Activated CD4-positive, alpha-beta T cell treated with anti-CD3 and anti-CD28 coated beads, Interleukin-10, Interleukin-2, amounts not matched to agents 100 ng/mL and 50 ng/mL, durations not matched to agents 16 hours and 8 hours (primary cell): ENCODE data around the gene RILPL1.
"Not testable (repeated sequence)": the region's sequence is repeated elsewhere in the genome, so short reads cannot be mapped to it uniquely, and the experiment has no call there.

Experiments used
- DNase-seq: peaks from one replicate; pipeline ENCODE4 v3.0.0-alpha.2; 2020

Gene RILPL1

DNA sequence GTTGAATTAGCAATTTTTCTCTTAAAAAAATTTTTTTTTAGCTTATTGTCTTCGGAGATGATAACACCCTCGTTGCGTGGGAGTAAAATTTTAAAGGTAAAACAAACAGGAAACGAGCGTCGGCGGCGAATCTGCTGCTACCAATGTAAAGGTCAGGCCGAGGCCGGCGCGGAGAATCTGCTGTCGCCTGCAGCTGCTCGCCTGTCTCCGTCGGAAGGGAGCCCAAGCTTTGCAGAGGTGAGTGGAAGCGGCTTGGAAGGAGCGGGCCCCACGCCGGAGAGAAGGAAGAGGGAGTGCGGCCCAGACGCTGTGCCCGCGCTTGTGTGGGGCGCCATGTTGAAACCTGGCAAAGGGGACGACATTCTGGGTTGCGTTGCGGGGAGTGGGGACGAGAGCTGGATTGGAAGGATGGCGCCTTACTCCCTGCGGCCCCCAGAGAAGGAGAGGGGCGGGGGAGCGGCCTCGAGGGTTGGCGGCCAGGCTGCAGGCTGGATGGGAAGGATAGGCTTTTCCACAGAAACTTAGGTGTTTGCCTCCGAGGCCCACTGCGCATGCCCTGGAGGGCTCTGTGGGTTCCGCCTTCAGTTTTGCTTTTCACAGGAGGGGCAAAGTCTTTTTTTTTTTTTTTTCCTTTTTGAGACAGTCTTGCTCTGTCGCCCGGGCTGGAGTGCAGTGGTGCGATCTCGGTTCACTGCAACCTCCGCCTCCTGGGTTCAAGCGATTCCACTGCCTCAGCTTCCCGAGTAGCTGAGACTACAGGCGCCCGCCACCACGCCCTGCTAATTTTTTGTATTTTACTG, 75.3 kb downstream of the RILPL1 start, which contains the start of gene SNRNP35:
TSS of gene SNRNP35 (plus strand) at position 160 of the 800 bp plus-strand sequence. CDS start 7,402 bp downstream, outside the sequence.
- peak; percentile 88 for DNase-seq

DNA sequence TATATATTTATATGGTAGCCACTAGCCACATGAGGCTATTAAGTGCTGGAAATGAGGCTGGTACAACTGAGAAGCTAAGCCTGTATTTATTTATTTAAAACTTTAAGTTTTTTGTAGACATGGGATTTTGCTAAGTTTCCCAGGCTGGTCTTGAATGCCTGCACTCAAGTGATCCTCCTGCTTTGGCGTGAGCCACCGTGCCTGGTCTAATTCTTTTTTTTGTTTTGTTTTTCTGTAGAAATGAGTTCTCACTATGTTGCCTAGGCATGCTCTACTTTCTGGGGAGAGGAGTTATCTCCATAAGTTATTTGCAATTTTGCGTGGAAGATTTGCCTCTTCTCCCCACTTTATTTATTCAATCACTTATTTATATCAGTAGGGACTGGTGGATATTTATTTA, 80.4 kb downstream of the RILPL1 start:
- no peak for DNase-seq

DNA sequence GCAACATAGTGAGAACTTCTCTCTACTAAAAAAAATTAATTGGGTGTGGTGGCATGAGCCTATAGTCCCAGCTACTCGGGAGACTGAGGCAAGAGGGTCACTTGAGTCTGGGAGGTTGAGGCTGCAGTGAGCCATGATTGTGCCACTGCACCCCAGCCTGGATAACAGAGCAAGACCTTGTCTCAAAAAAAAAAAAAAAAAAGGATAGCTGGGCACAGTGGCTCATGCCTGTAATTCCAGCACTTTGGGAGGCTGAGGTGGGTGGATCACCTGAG, 81.3 kb downstream of the RILPL1 start:
- DNase-seq: not testable (repeated sequence)

DNA sequence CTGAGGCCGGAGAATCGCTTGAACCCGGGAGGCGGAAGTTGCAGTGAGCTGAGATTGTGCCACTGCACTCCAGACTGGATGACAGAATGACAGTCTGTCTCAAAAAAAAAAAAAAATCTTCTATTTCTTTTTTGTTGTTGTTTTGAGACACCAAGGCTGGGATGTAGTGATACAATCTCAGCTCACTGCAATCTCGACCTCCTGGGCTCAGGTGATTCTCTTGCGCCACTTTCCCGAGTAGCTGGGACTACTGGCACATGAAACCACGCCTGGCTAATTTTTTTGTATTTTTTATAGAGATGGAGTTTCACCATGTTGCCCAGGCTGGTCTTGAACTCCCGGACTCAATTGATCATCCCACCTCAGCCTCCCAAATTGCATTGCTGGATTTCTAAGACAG, 82.9 kb downstream of the RILPL1 start:
- no peak for DNase-seq

DNA sequence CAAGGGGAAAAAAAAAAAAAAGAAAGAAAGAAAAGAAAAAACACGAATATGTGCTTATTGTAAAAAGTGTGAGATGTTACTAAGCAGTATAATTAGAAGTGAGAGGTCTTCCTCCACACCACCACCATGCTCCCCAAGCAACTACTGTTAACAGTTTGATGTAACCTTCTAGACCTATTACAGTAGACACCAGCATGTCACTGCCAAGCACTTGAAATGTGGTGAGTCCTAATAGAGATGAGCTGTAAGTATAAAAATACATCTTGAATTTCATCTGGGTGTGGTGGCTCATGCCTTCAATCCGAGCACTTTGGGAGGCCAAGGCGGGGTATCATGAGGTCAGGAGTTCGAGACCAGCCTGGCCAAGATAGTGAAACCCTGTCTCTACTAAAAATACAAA, 83.7 kb downstream of the RILPL1 start:
- no peak for DNase-seq

DNA sequence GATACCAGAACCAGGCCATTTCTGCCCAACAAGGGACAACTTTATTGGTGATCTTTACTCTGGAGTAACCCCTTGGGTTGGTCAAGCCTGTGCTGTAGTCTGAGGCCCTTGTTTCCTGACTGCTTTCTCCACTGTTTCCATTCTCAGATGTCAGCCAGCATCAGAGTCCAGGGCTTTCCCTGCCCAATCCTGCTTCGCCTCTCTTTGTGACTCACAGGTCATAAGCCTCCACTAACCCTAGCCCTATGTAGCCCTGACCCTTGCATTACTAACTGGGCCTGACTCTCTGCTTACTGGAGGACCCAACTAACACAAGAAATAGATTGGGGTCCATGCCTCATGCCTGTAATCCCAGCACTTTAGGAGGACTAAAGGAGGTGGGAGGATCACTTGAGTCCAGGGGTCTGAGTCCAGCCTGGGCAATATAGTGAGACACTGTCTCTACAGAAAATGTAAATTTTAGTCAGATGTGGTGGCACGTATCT, 84.2 kb downstream of the RILPL1 start:
- no peak for DNase-seq

DNA sequence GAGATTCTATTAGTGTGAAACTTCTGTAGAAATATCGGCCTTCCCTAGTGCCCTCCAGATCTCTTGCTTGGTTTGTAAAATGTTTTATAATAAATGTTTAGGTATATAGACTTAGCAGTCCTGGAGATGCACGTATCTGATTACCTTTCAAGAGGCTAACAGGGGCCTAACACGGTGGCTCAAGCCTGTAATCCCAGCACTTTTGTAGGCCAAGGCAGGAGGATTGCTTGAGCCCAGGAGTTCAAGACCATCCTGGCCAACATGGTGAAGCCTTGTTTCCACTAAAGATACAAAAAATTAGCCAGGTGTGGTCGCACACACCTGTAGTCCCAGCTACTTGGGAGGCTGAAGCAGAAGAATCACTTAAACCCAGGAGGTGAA, 87.2 kb downstream of the RILPL1 start:
- DNase-seq: no peak

DNA sequence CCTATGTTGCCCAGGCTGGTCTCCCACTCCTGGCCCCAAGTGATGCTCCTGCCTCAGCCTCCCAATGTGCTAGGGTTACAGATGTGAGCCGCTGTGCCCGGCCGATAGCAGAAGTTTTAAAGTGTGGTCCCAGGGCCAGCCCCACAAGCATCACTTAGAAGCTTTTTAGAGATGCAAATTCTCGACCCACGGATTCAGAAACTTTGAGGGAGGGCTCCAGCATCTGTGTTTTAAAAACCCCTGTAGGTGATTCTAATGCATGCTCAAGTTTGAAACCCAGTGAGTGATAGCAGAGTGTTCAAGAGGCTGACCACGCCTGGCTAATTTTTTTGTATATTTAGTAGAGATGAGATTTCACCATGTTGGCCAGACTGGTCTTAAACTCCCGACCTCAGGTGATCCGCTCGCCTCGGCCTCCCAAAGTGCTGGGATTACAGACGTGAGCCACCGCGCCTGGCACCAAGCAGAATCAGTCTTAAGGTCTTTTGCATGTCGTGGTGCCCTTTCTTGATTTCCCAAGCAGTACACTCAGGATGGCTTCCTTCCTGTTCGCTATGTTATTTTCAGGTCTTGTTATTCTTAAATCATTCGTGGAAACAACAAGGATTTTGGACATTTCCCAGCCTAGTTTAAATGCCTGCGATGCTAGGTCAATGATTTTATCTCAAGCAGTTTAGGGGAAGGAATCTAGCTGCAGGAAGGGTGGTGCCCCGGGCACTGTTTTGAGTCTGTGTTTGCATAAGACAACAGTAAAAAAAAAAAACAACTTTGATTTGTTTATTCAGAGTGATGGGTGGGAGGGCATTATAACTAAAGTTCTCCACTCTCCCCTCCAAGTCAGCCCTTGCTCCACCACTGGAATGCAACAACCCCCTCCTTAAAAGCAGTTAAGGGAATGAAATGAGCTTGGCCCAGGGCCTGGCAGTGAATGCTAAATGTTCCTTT, 87.9 kb downstream of the RILPL1 start:
- DNase-seq: no peak

DNA sequence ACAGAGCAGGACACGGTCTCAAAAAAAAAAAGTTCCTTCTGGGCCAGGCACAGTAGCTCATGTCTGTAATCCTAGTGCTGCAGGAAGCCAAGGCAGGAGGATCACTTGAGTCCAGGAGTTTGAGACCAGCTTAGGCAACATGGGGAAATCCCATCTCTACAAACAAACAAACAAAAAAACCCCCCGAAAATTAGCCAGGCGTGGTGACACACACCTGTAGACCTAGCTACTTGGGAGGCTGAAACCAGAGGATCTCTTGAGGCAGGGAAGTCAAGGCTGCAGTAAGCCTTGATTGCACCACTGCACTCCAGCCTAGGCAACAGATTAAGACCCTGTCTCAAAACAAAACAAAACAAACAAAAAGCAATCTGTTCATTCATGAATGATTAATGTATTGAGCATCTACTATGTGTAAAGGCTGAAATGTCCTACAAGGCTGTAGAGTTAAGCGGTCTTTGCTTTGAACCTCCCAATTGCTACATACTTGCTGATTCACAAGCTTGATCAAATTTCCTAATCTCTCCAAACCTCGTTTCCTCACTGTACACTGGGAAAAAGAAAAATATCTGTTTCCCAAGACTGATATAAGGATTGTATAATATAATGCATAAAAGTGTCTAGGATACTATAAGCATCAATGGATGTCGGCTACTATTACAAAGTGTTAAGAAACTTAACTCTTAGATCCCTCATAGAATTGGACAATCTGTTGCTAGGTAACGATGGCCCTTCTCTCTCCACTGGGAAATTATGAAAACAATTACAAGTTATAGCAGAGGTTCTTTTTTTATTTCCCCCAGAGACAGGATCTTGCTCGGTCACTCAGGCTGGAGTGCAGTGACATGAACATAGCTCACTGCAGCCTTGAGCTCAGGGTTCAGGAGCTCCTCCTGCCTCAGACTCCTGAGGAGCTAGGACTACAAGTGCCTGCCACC, 89.2 kb downstream of the RILPL1 start:
- DNase-seq: no peak

DNA sequence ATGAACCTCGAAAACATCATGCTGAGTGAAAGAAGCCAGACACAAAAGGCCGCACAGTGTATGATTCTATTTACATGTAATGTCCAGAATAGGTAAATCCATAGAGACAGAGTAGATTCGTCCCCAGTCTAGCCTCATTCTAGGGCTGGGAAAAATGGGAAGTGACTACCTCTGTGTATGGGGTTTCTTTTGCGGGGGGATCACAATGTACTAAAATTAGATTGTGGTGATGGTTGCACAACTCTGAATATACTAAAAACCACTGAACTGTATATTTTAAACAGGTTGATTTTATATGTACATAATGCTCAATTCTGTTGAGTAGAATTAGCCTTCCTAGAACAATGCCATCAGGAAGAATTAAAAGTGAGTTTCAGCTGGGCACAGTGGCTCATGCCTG, 90.7 kb downstream of the RILPL1 start:
- DNase-seq: no peak

DNA sequence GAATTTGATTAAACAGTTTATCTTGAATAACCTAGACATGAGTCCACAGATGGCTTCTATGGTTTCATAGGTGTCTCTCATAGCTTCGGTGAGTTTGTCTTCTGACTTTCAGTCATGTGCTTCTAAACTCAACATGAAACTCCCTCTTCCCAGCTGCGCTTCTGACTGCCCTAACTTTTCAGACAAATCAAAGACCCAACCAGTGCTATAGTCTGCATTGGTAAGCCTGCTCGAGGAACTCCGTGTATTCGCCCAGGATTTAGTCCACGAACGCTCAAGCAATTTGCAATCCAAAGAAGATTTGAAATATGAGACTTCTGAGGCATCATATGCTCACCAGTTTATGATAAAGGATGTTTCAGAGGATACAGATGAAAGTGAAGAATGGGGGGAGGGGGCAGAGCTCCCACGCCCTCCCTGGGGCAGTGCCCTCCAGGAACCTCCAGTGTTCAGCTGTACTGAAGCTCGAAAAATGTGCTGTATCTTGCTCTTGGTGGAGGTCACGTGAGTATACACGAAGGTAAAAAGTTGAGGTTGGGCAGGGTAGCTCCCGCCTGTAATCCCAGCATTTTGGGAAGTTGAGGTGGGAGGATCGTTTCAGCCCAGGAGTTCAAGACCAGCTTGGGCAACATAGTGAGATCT, 91.9 kb downstream of the RILPL1 start:
- DNase-seq: peak; percentile 55

DNA sequence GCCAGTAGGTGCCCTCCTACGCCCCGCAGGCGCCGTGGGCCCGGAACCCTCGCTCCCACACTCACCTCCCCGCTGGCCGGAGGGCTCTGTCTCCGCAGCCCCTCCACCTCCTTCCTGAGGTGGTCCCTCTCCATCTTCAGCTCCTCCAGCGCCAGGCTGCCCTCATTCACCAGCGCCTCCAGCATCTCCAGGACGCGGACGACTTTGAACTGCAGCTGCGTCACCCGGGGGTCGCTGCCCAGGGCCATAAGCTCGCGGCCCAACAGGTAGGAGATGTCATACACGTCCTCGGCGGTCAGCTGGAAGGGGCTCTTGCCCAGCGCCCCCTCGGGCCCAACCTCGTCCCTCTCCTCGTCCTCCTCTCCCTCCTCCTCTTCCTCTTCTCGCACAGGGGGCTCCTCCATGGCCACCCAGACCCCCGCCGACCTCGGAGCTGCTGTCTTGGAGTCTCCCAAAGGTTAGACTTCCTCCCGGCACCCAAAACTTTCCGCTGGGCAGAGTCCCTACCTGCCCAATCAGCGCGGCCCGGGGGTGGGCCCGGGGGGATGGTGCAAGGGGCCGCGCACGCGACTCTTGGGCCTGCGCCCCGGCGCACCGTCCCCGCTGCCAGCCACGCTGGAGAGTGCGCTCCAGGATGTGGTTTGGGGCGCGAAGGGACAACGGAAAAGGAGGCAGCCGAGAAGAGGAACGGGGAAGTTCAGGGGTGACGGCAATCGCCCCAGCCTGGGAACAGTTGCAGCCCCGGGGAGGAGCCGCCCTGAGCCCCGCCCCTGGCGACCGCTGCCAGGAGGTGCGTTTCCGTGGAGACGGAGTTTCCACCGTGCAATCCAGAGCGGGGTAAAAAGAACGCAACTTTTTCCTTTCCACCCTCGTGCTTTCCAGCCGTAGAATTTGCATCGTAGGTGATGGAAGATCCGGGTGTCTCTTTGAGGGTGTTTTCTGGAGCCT, 97.2 kb downstream of the RILPL1 start, which contains the start of gene RILPL2:
TSS of gene RILPL2 (minus strand) at position 668 of the 948 bp plus-strand sequence. CDS start at position 404, 264 bp downstream.
- peak; percentile 96 for DNase-seq

DNA sequence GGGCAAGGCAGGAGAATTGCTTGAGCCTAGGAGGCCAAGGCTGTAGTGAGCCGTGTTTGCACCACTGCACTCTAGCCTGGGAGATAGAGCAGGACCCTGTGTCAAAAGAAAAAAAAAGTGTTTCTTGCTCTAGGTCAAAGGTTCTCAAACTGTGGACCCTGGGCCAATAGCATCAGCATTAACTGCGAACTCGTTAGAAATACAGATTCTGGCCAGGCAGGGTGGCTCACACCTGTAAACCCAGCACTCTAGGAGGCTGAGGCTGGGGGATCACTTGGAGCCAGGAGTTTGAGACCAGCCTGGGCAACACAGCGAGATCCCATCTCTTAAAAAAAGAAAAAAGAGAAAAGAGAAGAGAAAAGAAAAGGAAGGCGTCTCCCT, 97.9 kb downstream of the RILPL1 start:
- no peak for DNase-seq

DNA sequence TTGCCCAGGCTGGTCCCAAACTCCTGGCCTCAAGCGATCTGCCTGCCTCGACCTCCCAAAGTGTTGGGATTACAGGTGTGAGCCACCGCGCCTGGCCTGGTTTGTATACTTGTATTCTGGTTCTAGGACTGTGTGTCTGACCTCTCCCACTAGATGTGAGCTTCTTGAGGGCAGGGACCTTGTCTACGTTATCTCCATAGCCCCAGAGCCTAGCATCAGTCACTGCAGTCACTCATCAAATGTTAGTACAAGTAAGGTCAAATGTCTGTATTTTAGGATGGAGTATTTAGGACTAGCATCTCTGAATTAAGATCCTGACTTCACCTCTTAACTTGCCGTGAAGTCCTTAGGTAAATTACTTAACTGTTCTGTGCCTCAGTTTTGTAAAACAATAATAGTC, 99.9 kb downstream of the RILPL1 start:
- peak; percentile 26 for DNase-seq

DNA sequence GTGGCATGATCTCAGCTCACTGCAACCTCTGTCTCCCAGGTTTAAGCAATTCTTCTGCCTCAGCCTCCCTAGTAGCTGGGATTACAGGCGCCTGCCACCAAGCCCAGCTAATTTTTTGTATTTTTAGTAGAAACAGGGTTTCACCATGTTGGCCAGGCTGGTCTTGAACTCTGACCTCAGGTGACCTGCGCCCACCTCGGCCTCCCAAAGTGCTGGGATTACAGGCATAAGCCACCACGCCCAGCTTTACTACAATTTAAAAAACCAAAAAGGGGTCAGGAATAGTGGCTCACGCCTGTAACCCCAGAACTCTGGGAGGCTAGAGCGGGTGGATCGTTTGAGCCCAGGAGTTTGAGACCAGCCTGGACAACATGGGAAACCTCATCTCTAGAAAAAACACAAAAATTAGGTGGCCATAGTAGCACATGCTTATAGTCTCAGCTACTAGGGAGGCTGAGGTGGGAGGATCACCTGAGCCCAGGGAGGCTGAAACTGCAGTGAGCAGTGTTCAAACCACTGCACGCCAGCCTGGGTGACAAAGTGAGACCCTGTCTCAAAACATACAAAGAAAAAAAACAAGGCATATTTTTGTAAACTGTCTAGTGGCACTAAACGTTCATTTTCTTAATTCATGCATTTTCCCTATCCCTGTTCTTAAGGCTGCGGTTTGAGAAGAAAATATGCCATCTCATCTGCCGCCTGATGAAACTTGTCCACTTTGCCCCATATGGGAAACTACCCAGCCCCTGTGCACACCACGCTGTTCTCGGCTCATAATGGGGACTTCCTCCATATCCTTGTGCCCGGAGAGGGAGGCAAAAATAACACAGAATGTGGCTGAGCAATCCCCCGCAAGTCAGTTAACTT, 101.3 kb downstream of the RILPL1 start:
- peak; percentile 65 for DNase-seq

DNA sequence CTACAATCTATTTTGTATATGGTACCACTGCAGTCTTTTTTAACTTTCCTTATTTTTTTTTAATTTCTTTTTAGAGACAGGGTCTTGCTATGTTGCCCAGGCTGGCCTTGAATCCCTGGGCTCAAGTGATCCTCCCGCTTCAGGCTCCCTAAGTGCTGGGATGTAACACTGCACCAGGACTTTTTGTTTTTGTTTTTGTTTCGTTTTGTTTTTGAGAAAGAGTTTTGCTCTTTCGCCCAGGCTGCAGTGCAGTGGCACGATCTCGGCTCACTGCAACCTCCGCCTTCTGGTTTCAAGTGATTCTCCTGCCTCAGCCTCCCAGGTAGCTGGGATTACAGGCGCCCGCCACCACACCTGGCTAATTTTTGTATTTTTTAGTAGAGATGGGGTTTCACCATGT, 104.4 kb downstream of the RILPL1 start:
- not testable (repeated sequence) for DNase-seq

DNA sequence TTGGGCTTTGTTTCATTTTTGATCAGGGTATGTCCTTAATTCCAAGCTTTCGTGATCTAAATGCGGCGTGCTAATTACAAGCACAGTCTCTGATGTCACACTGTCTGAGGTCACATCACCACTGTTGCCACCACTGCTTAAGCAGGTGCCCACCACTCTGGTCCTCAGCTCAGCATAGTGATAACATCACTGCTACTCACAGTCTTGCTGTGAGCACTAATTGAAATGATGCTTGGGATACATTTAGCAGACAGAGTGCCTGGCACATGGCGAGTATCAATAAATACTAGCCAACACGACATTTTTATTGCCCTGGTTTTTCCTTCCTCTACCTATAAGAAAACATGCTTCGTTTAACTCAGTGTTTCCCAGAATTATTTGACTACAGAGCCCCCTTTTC, 104.9 kb downstream of the RILPL1 start:
- peak; percentile 33 for DNase-seq

DNA sequence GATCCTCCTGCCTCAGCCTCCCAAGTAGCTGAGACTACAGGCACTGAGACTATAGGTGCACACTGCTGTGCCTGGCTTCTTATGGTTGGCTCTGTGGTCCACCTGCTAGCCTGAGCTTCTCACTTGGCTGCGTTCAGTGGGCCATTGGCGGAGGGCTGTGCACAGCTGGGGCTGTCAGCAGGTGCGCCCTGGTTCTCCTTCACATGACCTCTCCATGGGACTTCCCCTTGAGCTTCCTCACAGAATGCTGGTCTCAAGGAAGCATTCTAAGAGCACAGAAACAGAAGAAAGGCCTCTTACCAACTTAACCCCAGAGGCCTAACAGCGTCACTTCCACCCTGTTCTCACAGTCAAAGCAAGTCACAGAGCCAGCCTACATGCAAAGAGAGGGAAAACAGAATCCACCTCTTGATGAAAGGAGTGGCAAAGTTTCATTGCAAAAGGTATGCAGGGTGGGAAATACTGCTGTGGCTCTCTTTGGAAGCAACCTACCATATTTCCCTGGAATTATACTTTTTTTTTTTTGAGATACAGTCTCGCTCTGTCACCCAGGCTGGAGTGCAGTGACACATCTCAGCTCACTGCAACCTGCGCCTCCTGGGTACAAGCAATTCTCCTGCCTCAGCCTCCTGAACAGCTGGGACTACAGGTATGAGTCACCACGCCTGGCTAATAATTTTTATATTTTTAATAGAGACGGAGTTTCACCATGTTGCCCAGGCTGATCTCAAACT, 106.3 kb downstream of the RILPL1 start:
- peak; percentile 77 for DNase-seq

DNA sequence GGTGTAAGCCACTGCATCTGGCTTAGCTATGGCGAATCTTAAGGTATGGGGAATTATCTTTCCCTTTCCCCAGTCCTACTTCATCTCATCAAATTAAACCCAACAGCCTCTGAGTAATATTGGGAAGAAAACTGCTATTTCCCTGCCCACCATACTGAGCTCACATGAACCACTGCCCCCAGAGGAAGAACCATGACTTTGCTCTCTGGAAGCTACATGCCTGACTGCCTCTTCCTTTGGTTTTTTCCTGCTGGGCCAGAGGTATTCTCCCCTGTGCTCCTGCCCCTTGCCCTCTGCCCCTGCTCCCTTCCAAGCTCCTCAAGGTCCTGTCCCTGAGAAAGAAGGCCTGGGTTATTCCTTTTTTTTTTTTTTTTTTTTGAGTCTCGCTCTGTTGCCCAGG, 112.2 kb downstream of the RILPL1 start:
- DNase-seq: no peak
